GM06990 (cell line): ENCODE results near the gene PRR4.

ENCODE experiments used
- DNase-seq: peaks from one replicate; pipeline ENCODE4 v3.0.0-alpha.2; 2011; ENCODE audit not compliant: insufficient read length; ENCODE audit errors: extremely low read depth
- H3K27me3 ChIP-seq: replicated peaks from 2 replicates; pipeline ENCODE4 v1.6.0; 2011; ENCODE audit warnings: low read length; ENCODE audit not compliant: control insufficient read depth, insufficient read depth
- H3K36me3 ChIP-seq: 2 replicates; pipeline ENCODE4 v1.5.1; 2011; ENCODE audit warnings: low read length; ENCODE audit not compliant: control insufficient read depth, insufficient read depth
- H3K4me3 ChIP-seq: replicated peaks from 2 replicates; pipeline ENCODE4 v1.5.1; 2011; ENCODE audit warnings: low read depth, mild to moderate bottlenecking, control low read depth, low read length
- TF ChIP-seq, protein P1 (sequence below): IDR thresholded peaks from 2 replicates; pipeline ENCODE4 v1.5.1; 2011; ENCODE audit warnings: low read length, control low read depth, mild to moderate bottlenecking, inconsistent platforms; ENCODE audit not compliant: insufficient read depth, poor library complexity, severe bottlenecking

Gene PRR4, protein sequence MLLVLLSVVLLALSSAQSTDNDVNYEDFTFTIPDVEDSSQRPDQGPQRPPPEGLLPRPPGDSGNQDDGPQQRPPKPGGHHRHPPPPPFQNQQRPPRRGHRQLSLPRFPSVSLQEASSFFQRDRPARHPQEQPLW

DNA sequence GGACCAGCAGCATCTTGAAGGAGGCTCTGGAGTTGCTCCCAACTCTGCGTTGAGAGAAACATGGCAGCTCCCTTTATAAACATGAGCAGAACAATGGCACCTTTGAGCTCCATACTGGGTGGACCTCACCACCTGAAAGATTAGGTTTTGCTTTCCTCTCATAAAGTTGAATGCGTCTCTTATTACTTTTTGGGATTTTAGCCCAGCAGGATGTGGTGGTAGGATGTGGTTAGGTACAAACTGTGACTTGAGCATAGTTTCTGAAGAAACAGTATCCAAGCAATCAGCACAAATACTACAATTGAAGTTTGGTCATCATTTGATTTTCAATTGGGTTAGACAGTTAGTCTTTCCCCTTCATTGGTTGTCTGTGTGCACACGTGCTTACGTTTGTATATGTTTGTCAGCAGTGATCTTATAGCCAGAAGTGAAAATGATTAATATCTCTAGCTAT lies at the start of gene PRR4:
PRR4 (minus strand) TSS at position 51 of the 454 bp plus-strand sequence; CDS start at position 13, 38 bp downstream.
- no peaks in the 10 kb centered on the region for H3K36me3 ChIP-seq
- no peak for DNase-seq
- TF ChIP-seq, protein P1, sequence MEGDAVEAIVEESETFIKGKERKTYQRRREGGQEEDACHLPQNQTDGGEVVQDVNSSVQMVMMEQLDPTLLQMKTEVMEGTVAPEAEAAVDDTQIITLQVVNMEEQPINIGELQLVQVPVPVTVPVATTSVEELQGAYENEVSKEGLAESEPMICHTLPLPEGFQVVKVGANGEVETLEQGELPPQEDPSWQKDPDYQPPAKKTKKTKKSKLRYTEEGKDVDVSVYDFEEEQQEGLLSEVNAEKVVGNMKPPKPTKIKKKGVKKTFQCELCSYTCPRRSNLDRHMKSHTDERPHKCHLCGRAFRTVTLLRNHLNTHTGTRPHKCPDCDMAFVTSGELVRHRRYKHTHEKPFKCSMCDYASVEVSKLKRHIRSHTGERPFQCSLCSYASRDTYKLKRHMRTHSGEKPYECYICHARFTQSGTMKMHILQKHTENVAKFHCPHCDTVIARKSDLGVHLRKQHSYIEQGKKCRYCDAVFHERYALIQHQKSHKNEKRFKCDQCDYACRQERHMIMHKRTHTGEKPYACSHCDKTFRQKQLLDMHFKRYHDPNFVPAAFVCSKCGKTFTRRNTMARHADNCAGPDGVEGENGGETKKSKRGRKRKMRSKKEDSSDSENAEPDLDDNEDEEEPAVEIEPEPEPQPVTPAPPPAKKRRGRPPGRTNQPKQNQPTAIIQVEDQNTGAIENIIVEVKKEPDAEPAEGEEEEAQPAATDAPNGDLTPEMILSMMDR = no peak
- no peak within 1 kb of the TSS for H3K4me3 ChIP-seq
- no peaks in the 10 kb centered on the region for H3K27me3 ChIP-seq

DNA sequence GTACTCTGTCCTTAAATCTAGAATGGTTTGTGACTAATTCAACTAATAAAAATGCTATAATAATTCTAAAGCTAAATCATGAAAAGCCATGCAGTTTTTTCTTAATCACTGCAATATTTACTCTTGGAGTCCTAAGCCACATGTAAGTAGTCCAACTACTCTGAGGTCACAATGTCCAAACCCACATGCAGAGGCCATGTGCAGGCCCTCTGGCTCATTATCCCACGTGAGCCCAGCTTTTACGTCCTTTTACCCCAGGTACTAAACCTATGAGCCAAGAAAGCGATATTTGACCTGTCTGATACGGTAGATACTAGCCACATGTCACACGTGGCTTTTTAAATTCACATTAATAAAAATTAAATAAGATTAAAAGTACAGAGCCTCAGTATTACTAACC lies 47.6 kb upstream of the PRR4 start:
- TF ChIP-seq, protein P1 = no peak
- Histone ChIP-seq H3K27me3 (no peaks in the 10 kb centered on the region), H3K36me3 (no peaks in the 10 kb centered on the region), H3K4me3 (no peak overlapping the region)
- no peak for DNase-seq

DNA sequence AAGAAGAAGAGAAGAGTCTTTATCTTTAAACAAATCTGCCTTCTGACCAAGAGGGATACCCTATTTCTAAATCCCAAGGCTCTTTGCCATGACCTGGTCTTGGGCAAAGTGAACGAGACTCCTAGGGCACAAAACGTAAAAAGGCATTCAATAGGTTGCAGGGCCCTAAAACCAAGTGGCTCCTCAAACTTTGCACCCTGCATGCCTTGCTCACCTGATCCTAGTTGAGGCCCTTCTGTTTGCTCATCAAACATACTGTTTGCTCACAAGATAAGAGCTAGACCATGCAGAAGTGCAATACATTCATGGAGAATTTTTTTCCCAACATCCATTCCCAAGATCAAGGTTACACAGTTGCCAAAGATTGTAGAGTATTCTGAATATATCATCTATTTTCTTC lies 42.7 kb upstream of the PRR4 start:
- DNase-seq = no peak
- H3K4me3 ChIP-seq = no peak overlapping the region
- TF ChIP-seq, protein P1 = no peak
- H3K36me3 ChIP-seq = no peaks in the 10 kb centered on the region
- no peaks in the 10 kb centered on the region for H3K27me3 ChIP-seq

DNA sequence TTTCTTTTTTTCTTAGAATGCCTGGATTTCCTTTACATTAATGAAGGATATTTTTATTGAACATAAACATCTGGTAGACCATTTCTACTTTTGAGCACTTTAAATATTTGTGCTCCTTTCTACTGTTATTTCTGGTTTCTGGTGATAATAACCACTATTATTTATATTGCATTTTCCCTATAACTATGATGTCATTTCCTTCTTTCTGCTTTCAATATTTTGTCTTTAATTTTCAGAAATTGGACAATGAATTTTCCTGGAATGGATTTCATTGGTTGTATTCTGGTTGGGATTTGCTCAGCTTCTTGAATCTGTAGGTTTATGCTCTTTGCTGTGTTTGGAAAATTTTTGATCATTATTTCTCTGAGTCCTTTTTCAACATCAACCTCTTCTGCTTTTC lies 40.0 kb upstream of the PRR4 start:
- TF ChIP-seq, protein P1 = no peak
- DNase-seq = no peak
- H3K4me3 ChIP-seq = no peak overlapping the region
- H3K36me3 ChIP-seq = no peaks in the 10 kb centered on the region
- H3K27me3 ChIP-seq = no peaks in the 10 kb centered on the region

DNA sequence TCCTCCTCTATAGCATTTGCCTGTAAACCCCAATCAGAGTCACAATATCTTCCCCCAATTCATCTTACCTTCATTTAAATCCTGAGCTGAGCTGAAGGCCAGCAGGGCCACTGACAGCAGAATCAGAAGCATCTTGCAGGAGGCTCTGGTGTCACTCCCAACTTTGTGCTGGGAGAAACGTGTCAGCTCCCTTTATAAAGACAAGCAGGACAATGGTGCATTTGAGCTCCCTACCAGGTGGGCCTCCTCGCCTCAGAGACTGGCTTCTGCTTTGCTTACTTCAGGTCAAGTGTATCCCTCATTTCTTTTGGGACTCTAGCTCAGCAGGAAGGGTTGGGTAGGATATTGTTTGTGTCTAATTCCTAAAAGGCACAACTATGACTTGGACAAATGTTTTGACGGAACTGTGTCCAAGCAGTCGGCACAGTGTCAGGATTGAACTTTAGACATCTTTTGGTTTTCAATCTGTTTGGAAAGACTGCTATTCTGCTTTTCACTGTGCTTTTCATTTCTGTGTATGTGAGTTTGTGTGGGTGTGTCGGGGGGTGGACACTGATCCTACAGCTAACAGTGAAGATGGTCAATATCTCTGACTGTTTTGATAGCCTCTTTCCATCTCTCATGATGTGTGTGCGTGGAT lies 34.9 kb upstream of the PRR4 start, which contains the start of gene PRH1:
PRH1 (minus strand) TSS at position 170 of the 640 bp plus-strand sequence; CDS start at position 132, 38 bp downstream.
- no peaks in the 10 kb centered on the region for H3K27me3 ChIP-seq
- H3K36me3 ChIP-seq = no peaks in the 10 kb centered on the region
- TF ChIP-seq, protein P1 = no peak
- H3K4me3 ChIP-seq = no peak within 1 kb of the TSS
- no peak for DNase-seq

DNA sequence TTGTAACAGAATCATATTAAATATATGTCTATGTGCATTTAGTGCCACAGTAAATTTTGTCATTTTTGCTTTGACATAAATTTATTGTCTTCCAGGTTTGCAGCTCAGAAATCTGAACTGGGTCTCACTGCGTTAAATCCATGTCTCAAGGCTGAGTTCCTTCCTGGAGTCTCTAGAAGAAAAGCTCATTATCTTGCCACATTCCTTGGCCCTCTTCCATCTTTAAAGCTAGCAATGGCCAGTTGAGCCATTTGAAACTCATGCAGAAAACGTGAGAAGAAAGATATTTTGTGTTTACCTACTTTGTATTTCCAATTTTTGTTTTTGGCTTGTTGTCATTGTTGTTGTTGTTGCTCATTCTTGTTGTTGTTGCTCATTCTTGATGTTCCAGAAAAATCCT lies 24.1 kb upstream of the PRR4 start:
- TF ChIP-seq, protein P1 = no peak
- Histone ChIP-seq H3K27me3 (no peaks in the 10 kb centered on the region), H3K4me3 (no peak overlapping the region), H3K36me3 (no peaks in the 10 kb centered on the region; the same call in 1 of the 2 replicates)
- no peak for DNase-seq
